HEK293 (cell line): ENCODE results near the gene SCN8A.
A peak's percentile ranks its signal among the peaks of the same experiment; 100 is the strongest.

Experiments used
- GLIS2 ChIP-seq: fragments of 450-650 bp; formaldehyde crosslinking; IDR thresholded peaks from 2 replicates; pipeline ENCODE4 v1.5.1; 2016; ENCODE audit warnings: missing biosample characterization, missing genetic modification characterization
- SETDB1 ChIP-seq: IDR thresholded peaks from one replicate; pipeline ENCODE4 v1.6.1; 2017; ENCODE audit warnings: mild to moderate bottlenecking, low read length, moderate library complexity, mixed read lengths; ENCODE audit not compliant: insufficient read length
- SP2 ChIP-seq: fragments of 450-650 bp; formaldehyde crosslinking; IDR thresholded peaks from 2 replicates; pipeline ENCODE4 v1.5.1; 2016; ENCODE audit warnings: missing biosample characterization, missing genetic modification characterization
- YY1 ChIP-seq: fragments of 450-650 bp; formaldehyde crosslinking; IDR thresholded peaks from 2 replicates; pipeline ENCODE4 v1.5.1; 2018; ENCODE audit warnings: missing biosample characterization, missing genetic modification characterization
- ZBTB20 ChIP-seq: fragments of 450-650 bp; formaldehyde crosslinking; IDR thresholded peaks from 2 replicates; pipeline ENCODE4 v1.5.1; 2016; ENCODE audit warnings: missing biosample characterization, missing genetic modification characterization
- ZFHX2 ChIP-seq: fragments of 450-650 bp; formaldehyde crosslinking; conservative IDR thresholded peaks from 2 replicates; pipeline ENCODE4 v1.5.1; 2016; ENCODE audit warnings: missing biosample characterization, missing genetic modification characterization
- ZIC2 ChIP-seq: fragments of 450-650 bp; formaldehyde crosslinking; IDR thresholded peaks from 2 replicates; pipeline ENCODE4 v1.5.1; 2016; ENCODE audit warnings: missing biosample characterization, missing genetic modification characterization
- ZNF10 ChIP-seq: fragments of 450-650 bp; formaldehyde crosslinking; IDR thresholded peaks from 2 replicates; pipeline ENCODE4 v1.5.1; 2017; ENCODE audit warnings: missing biosample characterization, missing genetic modification characterization
- ZNF146 ChIP-seq: fragments of 450-650 bp; formaldehyde crosslinking; IDR thresholded peaks from 2 replicates; pipeline ENCODE4 v1.5.1; 2016; ENCODE audit warnings: missing biosample characterization, missing genetic modification characterization
- ZNF202 ChIP-seq: fragments of 450-650 bp; formaldehyde crosslinking; IDR thresholded peaks from 2 replicates; pipeline ENCODE4 v1.5.1; 2016; ENCODE audit warnings: missing biosample characterization, missing genetic modification characterization, borderline replicate concordance
- ZNF223 ChIP-seq: fragments of 450-650 bp; formaldehyde crosslinking; IDR thresholded peaks from 2 replicates; pipeline ENCODE4 v1.5.1; 2016; ENCODE audit warnings: missing biosample characterization, missing genetic modification characterization
- ZNF341 ChIP-seq: fragments of 450-650 bp; formaldehyde crosslinking; IDR thresholded peaks from 2 replicates; pipeline ENCODE4; 2016; ENCODE audit warnings: low read depth, missing biosample characterization, missing genetic modification characterization
- ZNF521 ChIP-seq: fragments of 450-650 bp; formaldehyde crosslinking; IDR thresholded peaks from 2 replicates; pipeline ENCODE4 v1.5.1; 2017; ENCODE audit warnings: missing biosample characterization, mild to moderate bottlenecking, missing genetic modification characterization
- ZNF660 ChIP-seq: fragments of 450-650 bp; IDR thresholded peaks from 2 replicates; pipeline ENCODE4 v1.5.1; 2018; ENCODE audit warnings: missing biosample characterization, mild to moderate bottlenecking, missing genetic modification characterization
- ZSCAN30 ChIP-seq: fragments of 450-650 bp; IDR thresholded peaks from 2 replicates; pipeline ENCODE4 v1.5.1; 2018; ENCODE audit warnings: missing biosample characterization, mild to moderate bottlenecking, missing genetic modification characterization, moderate library complexity
- TF ChIP-seq, protein P1 (sequence below): fragments of 450-650 bp; formaldehyde crosslinking; IDR thresholded peaks from 2 replicates; pipeline ENCODE4 v1.5.1; 2016; ENCODE audit warnings: missing biosample characterization, missing genetic modification characterization
- TF ChIP-seq, protein P2 (sequence below): sonication (generic); formaldehyde crosslinking; IDR thresholded peaks from 2 replicates; pipeline ENCODE4 v1.8.1; 2022; ENCODE audit warnings: mild to moderate bottlenecking, moderate library complexity, missing genetic modification reagents
- TF ChIP-seq, protein P3 (sequence below): fragments of 450-650 bp; formaldehyde crosslinking; IDR thresholded peaks from 2 replicates; pipeline ENCODE4 v1.5.1; 2016; ENCODE audit warnings: missing biosample characterization, missing genetic modification characterization
- TF ChIP-seq, protein P4 (sequence below): fragments of 450-650 bp; formaldehyde crosslinking; IDR thresholded peaks from 2 replicates; pipeline ENCODE4 v1.5.1; 2016; ENCODE audit warnings: missing biosample characterization, missing genetic modification characterization
- TF ChIP-seq, protein P5 (sequence below): fragments of 450-650 bp; formaldehyde crosslinking; IDR thresholded peaks from 2 replicates; pipeline ENCODE4 v1.5.1; 2016; ENCODE audit warnings: missing biosample characterization, missing genetic modification characterization
- TF ChIP-seq, protein P6 (sequence below): fragments of 450-650 bp; formaldehyde crosslinking; IDR thresholded peaks from 2 replicates; pipeline ENCODE4 v1.5.1; 2017; ENCODE audit warnings: missing biosample characterization, missing genetic modification characterization
- TF ChIP-seq, protein P7 (sequence below): fragments of 450-650 bp; formaldehyde crosslinking; optimal IDR thresholded peaks from 2 replicates; pipeline ENCODE3; 2016; ENCODE audit warnings: missing biosample characterization, mild to moderate bottlenecking, missing genetic modification characterization
- TF ChIP-seq, protein P8 (sequence below): fragments of 450-650 bp; formaldehyde crosslinking; IDR thresholded peaks from 2 replicates; pipeline ENCODE4 v1.5.1; 2016; ENCODE audit warnings: missing biosample characterization, missing genetic modification characterization
- TF ChIP-seq, protein P9 (sequence below): fragments of 450-650 bp; IDR thresholded peaks from 2 replicates; pipeline ENCODE4 v1.5.1; 2018; ENCODE audit warnings: missing biosample characterization, mild to moderate bottlenecking, missing genetic modification characterization

Gene SCN8A

DNA sequence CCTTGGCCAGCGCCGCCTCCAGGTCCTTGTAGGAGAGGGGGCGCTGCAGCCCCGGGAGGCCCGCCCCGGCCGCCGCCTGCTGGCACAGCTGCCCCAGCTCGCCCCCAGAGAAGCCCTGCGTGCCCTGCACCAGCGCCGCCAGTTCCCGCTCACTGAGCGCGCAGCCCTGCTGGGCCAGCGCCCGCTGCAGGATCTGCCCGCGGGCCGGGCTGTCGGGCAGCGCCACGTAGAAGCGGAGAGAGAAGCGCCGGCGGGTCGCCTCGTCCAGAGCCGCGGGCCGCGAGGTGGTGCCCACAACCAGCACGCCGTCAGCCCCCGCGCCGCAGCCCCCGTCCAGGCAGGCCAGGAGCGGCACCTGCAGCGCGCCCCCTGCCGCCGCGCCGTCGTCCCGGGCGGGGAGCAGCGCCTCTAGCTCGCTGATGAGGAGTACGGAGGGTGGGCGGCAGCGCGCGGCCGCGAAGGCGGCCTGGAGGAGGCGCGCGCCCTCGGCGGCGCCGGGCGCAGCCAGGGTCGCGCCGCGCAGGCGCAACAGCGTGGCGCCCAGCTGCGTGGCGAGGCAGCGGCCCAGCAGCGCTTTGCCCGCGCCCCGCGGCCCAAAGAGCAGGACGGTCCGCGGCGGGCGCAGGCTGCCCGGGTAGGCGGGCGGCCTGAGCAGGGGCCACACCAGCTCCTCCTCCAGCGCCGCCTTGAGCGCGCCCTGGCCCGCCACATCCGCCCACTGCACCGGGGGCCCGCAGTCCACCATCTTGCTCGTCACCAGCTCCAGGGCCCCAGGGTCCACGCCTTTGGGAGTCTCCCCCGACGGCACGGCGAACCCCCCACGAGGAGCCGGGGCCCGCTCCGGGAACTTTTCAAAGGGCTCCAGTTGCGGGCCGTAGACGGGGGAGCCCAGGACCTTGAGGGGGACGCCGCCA lies 229.8 kb downstream of the SCN8A start (continued):
- TF ChIP-seq, protein P1, sequence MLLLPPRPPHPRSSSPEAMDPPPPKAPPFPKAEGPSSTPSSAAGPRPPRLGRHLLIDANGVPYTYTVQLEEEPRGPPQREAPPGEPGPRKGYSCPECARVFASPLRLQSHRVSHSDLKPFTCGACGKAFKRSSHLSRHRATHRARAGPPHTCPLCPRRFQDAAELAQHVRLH: no peak
- TF ChIP-seq ZSCAN30 (tag by site-specific recombination): peak; percentile 17; the same call in 1 of the 2 replicates
- TF ChIP-seq, protein P2, sequence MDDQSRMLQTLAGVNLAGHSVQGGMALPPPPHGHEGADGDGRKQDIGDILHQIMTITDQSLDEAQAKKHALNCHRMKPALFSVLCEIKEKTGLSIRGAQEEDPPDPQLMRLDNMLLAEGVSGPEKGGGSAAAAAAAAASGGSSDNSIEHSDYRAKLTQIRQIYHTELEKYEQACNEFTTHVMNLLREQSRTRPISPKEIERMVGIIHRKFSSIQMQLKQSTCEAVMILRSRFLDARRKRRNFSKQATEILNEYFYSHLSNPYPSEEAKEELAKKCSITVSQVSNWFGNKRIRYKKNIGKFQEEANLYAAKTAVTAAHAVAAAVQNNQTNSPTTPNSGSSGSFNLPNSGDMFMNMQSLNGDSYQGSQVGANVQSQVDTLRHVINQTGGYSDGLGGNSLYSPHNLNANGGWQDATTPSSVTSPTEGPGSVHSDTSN (CRISPR knock-in tag): peak; percentile 84; the same call in 1 of the 2 replicates
- TF ChIP-seq ZNF660: 0 out of 2 replicates have a peak, but pooled peaks have one; percentile 81
- no peak for TF ChIP-seq ZNF223
- TF ChIP-seq YY1: peak; percentile 49; the same call in 1 of the 2 replicates
- TF ChIP-seq ZNF341: no peak
- TF ChIP-seq, protein P3, sequence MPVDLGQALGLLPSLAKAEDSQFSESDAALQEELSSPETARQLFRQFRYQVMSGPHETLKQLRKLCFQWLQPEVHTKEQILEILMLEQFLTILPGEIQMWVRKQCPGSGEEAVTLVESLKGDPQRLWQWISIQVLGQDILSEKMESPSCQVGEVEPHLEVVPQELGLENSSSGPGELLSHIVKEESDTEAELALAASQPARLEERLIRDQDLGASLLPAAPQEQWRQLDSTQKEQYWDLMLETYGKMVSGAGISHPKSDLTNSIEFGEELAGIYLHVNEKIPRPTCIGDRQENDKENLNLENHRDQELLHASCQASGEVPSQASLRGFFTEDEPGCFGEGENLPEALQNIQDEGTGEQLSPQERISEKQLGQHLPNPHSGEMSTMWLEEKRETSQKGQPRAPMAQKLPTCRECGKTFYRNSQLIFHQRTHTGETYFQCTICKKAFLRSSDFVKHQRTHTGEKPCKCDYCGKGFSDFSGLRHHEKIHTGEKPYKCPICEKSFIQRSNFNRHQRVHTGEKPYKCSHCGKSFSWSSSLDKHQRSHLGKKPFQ: no peak
- TF ChIP-seq, protein P4, sequence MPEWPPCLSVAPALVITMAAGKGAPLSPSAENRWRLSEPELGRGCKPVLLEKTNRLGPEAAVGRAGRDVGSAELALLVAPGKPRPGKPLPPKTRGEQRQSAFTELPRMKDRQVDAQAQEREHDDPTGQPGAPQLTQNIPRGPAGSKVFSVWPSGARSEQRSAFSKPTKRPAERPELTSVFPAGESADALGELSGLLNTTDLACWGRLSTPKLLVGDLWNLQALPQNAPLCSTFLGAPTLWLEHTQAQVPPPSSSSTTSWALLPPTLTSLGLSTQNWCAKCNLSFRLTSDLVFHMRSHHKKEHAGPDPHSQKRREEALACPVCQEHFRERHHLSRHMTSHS (tag by site-specific recombination): no peak
- no peak for TF ChIP-seq ZNF10 (tag by site-specific recombination)
- TF ChIP-seq, protein P5, sequence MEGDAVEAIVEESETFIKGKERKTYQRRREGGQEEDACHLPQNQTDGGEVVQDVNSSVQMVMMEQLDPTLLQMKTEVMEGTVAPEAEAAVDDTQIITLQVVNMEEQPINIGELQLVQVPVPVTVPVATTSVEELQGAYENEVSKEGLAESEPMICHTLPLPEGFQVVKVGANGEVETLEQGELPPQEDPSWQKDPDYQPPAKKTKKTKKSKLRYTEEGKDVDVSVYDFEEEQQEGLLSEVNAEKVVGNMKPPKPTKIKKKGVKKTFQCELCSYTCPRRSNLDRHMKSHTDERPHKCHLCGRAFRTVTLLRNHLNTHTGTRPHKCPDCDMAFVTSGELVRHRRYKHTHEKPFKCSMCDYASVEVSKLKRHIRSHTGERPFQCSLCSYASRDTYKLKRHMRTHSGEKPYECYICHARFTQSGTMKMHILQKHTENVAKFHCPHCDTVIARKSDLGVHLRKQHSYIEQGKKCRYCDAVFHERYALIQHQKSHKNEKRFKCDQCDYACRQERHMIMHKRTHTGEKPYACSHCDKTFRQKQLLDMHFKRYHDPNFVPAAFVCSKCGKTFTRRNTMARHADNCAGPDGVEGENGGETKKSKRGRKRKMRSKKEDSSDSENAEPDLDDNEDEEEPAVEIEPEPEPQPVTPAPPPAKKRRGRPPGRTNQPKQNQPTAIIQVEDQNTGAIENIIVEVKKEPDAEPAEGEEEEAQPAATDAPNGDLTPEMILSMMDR (tag by site-specific recombination): peak; percentile 95
- peak; percentile 68; the same call in 1 of the 2 replicates for TF ChIP-seq GLIS2
- TF ChIP-seq ZNF146: no peak
- TF ChIP-seq, protein P6, sequence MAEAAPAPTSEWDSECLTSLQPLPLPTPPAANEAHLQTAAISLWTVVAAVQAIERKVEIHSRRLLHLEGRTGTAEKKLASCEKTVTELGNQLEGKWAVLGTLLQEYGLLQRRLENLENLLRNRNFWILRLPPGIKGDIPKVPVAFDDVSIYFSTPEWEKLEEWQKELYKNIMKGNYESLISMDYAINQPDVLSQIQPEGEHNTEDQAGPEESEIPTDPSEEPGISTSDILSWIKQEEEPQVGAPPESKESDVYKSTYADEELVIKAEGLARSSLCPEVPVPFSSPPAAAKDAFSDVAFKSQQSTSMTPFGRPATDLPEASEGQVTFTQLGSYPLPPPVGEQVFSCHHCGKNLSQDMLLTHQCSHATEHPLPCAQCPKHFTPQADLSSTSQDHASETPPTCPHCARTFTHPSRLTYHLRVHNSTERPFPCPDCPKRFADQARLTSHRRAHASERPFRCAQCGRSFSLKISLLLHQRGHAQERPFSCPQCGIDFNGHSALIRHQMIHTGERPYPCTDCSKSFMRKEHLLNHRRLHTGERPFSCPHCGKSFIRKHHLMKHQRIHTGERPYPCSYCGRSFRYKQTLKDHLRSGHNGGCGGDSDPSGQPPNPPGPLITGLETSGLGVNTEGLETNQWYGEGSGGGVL: peak; percentile 30; the same call in 1 of the 2 replicates
- TF ChIP-seq, protein P7, sequence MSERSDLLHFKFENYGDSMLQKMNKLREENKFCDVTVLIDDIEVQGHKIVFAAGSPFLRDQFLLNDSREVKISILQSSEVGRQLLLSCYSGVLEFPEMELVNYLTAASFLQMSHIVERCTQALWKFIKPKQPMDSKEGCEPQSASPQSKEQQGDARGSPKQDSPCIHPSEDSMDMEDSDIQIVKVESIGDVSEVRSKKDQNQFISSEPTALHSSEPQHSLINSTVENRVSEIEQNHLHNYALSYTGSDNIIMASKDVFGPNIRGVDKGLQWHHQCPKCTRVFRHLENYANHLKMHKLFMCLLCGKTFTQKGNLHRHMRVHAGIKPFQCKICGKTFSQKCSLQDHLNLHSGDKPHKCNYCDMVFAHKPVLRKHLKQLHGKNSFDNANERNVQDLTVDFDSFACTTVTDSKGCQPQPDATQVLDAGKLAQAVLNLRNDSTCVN: peak; percentile 71
- TF ChIP-seq ZNF521 (tag by site-specific recombination): no peak
- TF ChIP-seq ZNF202: 0 out of 2 replicates have a peak, but pooled peaks have one; percentile 12
- no peak for TF ChIP-seq SETDB1
- TF ChIP-seq, protein P8, sequence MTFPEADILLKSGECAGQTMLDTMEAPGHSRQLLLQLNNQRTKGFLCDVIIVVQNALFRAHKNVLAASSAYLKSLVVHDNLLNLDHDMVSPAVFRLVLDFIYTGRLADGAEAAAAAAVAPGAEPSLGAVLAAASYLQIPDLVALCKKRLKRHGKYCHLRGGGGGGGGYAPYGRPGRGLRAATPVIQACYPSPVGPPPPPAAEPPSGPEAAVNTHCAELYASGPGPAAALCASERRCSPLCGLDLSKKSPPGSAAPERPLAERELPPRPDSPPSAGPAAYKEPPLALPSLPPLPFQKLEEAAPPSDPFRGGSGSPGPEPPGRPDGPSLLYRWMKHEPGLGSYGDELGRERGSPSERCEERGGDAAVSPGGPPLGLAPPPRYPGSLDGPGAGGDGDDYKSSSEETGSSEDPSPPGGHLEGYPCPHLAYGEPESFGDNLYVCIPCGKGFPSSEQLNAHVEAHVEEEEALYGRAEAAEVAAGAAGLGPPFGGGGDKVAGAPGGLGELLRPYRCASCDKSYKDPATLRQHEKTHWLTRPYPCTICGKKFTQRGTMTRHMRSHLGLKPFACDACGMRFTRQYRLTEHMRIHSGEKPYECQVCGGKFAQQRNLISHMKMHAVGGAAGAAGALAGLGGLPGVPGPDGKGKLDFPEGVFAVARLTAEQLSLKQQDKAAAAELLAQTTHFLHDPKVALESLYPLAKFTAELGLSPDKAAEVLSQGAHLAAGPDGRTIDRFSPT (tag by site-specific recombination): peak; percentile 40; the same call in 1 of the 2 replicates
- TF ChIP-seq, protein P9, sequence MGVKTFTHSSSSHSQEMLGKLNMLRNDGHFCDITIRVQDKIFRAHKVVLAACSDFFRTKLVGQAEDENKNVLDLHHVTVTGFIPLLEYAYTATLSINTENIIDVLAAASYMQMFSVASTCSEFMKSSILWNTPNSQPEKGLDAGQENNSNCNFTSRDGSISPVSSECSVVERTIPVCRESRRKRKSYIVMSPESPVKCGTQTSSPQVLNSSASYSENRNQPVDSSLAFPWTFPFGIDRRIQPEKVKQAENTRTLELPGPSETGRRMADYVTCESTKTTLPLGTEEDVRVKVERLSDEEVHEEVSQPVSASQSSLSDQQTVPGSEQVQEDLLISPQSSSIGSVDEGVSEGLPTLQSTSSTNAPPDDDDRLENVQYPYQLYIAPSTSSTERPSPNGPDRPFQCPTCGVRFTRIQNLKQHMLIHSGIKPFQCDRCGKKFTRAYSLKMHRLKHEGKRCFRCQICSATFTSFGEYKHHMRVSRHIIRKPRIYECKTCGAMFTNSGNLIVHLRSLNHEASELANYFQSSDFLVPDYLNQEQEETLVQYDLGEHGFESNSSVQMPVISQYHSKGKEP (tag by site-specific recombination): peak; percentile 8; the same call in 1 of the 2 replicates
- peak; percentile 58 for TF ChIP-seq ZIC2 (tag by site-specific recombination)
- 0 out of 2 replicates have a peak, but pooled peaks have one; percentile 13 for TF ChIP-seq ZBTB20 (tag by site-specific recombination)
- peak; percentile 14; the same call in 1 of the 2 replicates for TF ChIP-seq SP2 (tag by site-specific recombination)
- peak; percentile 91 for TF ChIP-seq ZFHX2 (tag by site-specific recombination)
